Ovary (tissue), 9 donors: ENCODE measurements around the gene ANO3. TPM values are rescaled to one million over a fixed set of nuclear protein-coding genes. Genes with fewer than 3 reads are reported as not detected.

Experiments
- DNase-seq, 5 donors: peaks; one replicate each; pipeline ENCODE4 v3.0.0-alpha.2; 2019 to 2020
- H3K27ac ChIP-seq, 2 donors: fragments of 200-600 bp; one replicate each; pipeline versions ENCODE4 v1.5.1 to v1.8.0; 2019 to 2022
- H3K27me3 ChIP-seq: fragments of 200-600 bp; one replicate; pipeline ENCODE4 v1.8.0; 2022
- H3K36me3 ChIP-seq: fragments of 200-600 bp; sonication (generic); one replicate; pipeline ENCODE4 v1.5.1; 2019
- H3K4me1 ChIP-seq: one replicate; pipeline ENCODE4 v1.8.1; 2013; ENCODE audit warnings: mild to moderate bottlenecking, moderate library complexity; ENCODE audit not compliant: insufficient read depth
- H3K4me3 ChIP-seq: fragments of 200-600 bp; sonication (generic); one replicate; pipeline ENCODE4 v1.5.1; 2017
- H3K9me3 ChIP-seq, 2 donors: fragments of 200-600 bp in 1 of 2; sonication (generic) in 1 of 2; one replicate each; pipeline versions ENCODE4 v1.5.1 to v1.8.1; 2013 to 2019; ENCODE audit warnings: mild to moderate bottlenecking in 1 of 2, moderate library complexity in 1 of 2
- EP300 ChIP-seq: sonication (generic); formaldehyde crosslinking; IDR thresholded peaks from one replicate; pipeline ENCODE4 v1.6.1; 2017; ENCODE audit warnings: antibody characterized with exemption
- POLR2A ChIP-seq: fragments of 450-650 bp; IDR thresholded peaks from one replicate; pipeline ENCODE4 v1.6.1; 2017; ENCODE audit warnings: antibody characterized with exemption, mild to moderate bottlenecking, moderate library complexity
- WGBS, 3 donors: extraction: QIAGEN DNeasy Blood & Tissue Kit in 1 of 3; methylation state at CpG; one replicate each; pipeline versions ENCODE4 v1.1.5 to v1.1.7; 2013 to 2017; 5-methylcytosine and 5-hydroxymethylcytosine counted together
- intact Hi-C, 4 donors: fragments of 100-400 bp; cut with DNase I; formaldehyde crosslinking; loops; one replicate each; pipeline versions ENCODE4 v1.11.0 to v1.15.1; 2022 to 2023
- polyA plus RNA-seq, 2 donors: library from polyadenylated mRNA; stranded (reverse); fragments of 200-250 nt in 1 of 2; fragments of 350-450 nt in 1 of 2; fragmentation: Illumina TruSeq in 1 of 2; extraction: RNeasy Lipid Tissue Mini Kit (QIAGEN cat#74804) in 1 of 2; gene quantifications; one replicate each; pipeline ENCODE4 v1.2.3, GENCODE V29; 2013 to 2014
- total RNA-seq, 7 donors: library from RNA; depleted of rRNA in 2 of 7; stranded (reverse); fragments of >200 nt in 2 of 7; fragmentation: NEBNext Ultra II Directional in 3 of 7; extraction: Animal tissue kit (Norgen Biotek cat#: 25700) in 3 of 7; gene quantifications; one replicate each; pipeline versions ENCODE4 v1.1.0 to v1.2.4, GENCODE V29; 2016 to 2023
- TF ChIP-seq, protein P1 (sequence below), 3 donors: fragments of 450-650 bp in 2 of 3; fragments of 200-600 bp in 1 of 3; IDR thresholded peaks; one replicate each; pipeline versions ENCODE4 v1.5.1 to v1.8.0; 2016 to 2022; ENCODE audit warnings: antibody characterized with exemption in 3 of 3, mild to moderate bottlenecking in 1 of 3
- donor health status: DM: no; HTN: no; CAD: no; lungs with moderate emphysema.
- donor health status: DM: no; HTN: no; CAD: no.
- donor health status: Bipolar disorder and iron deficiency.
- donor health status: DM: yes; HTN: yes; CAD: no.
- donor health status: DM: no; HTN: no; CAD: no.
- donor health status: DM: yes; HTN: yes; CAD: no.

ANO3 gene
- total and polyA plus RNA-seq, 9 donors = under 0.01 to 0.93 (median 0.08) TPM; not detected in 1

DNA sequence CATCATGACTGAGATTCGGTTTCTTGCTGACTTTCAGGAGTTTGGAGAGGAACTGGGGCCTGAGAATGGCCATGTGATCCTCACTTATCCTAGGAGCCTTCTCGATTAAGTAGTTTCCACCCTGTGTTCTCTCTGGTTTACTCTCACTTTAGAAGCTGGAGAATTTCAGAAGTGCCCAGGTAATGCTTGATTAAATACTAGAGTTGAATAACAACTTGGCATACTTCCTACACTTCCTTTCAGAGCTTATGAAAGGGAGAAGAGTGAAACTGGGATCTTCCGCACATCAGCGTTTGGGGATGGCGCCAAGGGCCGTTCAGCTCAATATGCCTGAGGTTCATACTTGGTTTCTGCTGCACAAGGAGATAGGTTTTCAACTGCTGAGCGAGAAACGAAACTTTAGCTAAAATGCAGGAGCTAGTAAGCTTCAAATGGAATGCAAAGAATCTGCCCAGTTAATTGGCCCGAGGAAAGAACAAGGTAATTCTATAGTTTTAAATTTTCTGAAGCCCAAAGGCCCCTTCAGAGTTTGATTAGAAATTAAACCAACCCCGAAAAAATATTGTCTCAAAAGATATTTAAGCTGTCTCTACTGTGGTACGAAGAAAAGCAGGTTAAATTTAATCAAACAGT is 241.0 kb downstream of the ANO3 start:
- Histone ChIP-seq H3K27ac (no peak overlapping the region), H3K4me1 (no peaks in the 10 kb centered on the region), H3K4me3 (no peak overlapping the region), H3K36me3 (no peaks in the 10 kb centered on the region), H3K27me3 (no peaks in the 10 kb centered on the region), H3K9me3 (no peaks in the 10 kb centered on the region)
- intact Hi-C loops = no loop called here
- WGBS, 3 donors = 64 to 67% (median 65%) methylated on average over 11 of the region's 11 CpGs
- TF ChIP-seq, protein P1, sequence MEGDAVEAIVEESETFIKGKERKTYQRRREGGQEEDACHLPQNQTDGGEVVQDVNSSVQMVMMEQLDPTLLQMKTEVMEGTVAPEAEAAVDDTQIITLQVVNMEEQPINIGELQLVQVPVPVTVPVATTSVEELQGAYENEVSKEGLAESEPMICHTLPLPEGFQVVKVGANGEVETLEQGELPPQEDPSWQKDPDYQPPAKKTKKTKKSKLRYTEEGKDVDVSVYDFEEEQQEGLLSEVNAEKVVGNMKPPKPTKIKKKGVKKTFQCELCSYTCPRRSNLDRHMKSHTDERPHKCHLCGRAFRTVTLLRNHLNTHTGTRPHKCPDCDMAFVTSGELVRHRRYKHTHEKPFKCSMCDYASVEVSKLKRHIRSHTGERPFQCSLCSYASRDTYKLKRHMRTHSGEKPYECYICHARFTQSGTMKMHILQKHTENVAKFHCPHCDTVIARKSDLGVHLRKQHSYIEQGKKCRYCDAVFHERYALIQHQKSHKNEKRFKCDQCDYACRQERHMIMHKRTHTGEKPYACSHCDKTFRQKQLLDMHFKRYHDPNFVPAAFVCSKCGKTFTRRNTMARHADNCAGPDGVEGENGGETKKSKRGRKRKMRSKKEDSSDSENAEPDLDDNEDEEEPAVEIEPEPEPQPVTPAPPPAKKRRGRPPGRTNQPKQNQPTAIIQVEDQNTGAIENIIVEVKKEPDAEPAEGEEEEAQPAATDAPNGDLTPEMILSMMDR (IDR thresholded peaks at IDR 0.05) = no peak
- TF ChIP-seq POLR2A (no peak), EP300 (no peak)
- DNase-seq = no peak

DNA sequence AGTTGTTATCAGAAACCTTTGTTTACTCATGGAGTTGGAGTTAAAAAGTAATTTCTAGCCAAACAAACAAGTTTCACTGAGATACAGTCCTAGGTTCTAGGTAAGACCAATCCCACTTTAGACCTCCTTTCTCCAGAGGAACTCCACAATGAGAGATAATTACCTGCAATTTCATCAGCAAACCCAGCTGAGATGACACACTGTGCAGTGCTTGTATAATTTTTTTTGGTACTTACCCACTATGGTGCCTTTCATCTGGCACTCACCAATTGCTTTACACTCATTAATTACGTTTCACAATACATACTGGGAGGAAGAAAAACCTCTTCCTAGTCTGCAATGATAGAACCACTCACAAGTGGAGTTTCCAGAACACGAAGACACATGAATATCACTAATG is 242.0 kb downstream of the ANO3 start:
- H3K4me1 ChIP-seq = no peaks in the 10 kb centered on the region
- no peaks in the 10 kb centered on the region for H3K36me3 ChIP-seq
- H3K27me3 ChIP-seq = no peaks in the 10 kb centered on the region
- DNase-seq = no peak
- WGBS, 3 donors = 85 to 90% (median 90%) methylated on average over 2 of the region's 2 CpGs
- intact Hi-C loops = no loop called here
- no peak overlapping the region for H3K27ac ChIP-seq
- no peaks in the 10 kb centered on the region for H3K9me3 ChIP-seq
- no peak for TF ChIP-seq POLR2A
- no peak overlapping the region for H3K4me3 ChIP-seq

DNA sequence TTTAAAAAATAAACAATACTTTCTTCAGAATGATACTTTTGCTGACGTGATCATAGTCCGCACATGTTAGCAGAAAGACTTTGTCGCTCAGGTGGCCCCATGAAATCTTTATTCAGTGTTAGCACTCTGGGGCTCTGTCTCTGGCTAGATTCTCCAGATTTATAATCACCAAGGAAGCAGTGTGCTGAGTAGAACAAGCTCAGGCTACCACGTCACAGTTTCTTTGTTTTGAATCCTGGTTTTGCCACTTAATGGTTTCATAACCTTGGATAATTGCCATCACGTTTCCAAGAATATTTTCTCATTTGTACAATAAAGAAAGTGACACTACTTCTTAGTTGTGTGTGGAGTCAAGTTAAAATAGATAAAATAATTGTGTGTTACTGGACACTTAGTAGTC is 244.0 kb downstream of the ANO3 start:
- Histone ChIP-seq H3K4me3 (no peak overlapping the region), H3K9me3 (no peaks in the 10 kb centered on the region), H3K27me3 (no peaks in the 10 kb centered on the region), H3K4me1 (no peaks in the 10 kb centered on the region), H3K36me3 (no peaks in the 10 kb centered on the region), H3K27ac (no peak overlapping the region)
- TF ChIP-seq POLR2A (no peak), EP300 (no peak)
- TF ChIP-seq, protein P1 (IDR thresholded peaks at IDR 0.05) = no peak
- intact Hi-C loops = no loop called here
- DNase-seq = no peak
- WGBS, 3 donors = 70 to 78% (median 71%) methylated on average over 5 of the region's 5 CpGs

DNA sequence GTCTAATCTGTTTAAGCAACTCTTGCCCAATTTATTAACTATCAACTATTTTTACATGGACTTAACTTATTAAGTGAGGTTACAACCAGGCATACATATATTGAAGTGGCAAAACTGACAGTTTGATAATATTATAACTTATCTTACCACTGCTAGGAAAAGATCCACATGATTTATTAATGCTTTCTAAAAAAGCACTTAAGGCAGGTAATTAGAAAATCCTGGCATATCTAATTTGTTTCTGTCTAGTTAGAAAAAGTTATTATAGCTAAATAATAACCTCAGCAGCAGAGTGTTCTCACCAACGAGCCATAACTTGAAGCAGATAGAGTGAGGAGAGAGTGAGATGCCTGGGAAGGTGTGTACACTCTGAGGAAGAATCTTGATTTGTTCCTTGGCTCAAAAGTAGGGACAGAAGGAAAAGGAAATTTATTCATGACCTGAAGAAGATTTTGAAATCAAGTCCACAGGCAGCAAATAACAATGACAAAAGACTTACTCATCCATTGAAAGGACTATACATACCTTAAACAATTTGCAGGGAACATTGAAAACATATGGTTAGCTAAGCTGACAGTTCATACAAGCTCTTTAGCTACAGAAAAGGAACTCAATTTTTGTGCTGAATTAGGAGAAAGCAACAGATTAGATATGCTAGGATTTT is 247.2 kb downstream of the ANO3 start:
- Histone ChIP-seq H3K27ac (no peak overlapping the region), H3K27me3 (no peaks in the 10 kb centered on the region), H3K9me3 (no peaks in the 10 kb centered on the region), H3K4me1 (no peaks in the 10 kb centered on the region), H3K36me3 (no peaks in the 10 kb centered on the region), H3K4me3 (no peak overlapping the region)
- no peak for TF ChIP-seq EP300
- TF ChIP-seq, protein P1 (IDR thresholded peaks at IDR 0.05) = no peak
- TF ChIP-seq POLR2A = no peak
- 19 to 28% (median 24%) methylated on average over 1 of the region's 1 CpG for WGBS, 3 donors
- intact Hi-C loops = no loop called here
- no peak for DNase-seq

DNA sequence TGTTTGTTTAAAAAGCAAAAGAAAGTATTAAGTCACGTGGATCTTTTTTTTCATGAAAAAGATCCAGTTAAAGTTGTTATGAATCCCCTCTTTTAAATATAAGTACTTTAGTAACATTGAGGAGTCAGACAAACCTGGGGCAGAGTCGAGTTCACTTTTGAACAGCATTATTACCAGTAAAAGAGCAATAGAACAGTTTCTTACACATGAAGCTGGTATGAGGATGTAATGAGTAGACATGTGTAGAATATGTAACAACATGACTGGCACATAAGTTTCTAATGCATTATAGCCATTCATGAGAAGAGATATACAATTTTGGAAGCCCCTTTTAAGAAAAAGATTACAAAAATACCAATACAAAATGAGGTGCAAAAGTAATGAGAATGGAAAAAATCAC is 247.8 kb downstream of the ANO3 start:
- Histone ChIP-seq H3K4me1 (no peaks in the 10 kb centered on the region), H3K36me3 (no peaks in the 10 kb centered on the region), H3K4me3 (no peak overlapping the region), H3K27me3 (no peaks in the 10 kb centered on the region), H3K27ac (no peak overlapping the region), H3K9me3 (no peaks in the 10 kb centered on the region)
- no peak for DNase-seq
- 30 to 53% (median 38%) methylated on average over 2 of the region's 2 CpGs for WGBS, 3 donors
- intact Hi-C loops = no loop called here
- TF ChIP-seq EP300 (no peak), POLR2A (no peak)
- TF ChIP-seq, protein P1 (IDR thresholded peaks at IDR 0.05) = no peak
